ENCODE measurements around the gene PCOLCE2. TPM values are rescaled to one million over a fixed set of nuclear protein-coding genes. Genes with fewer than 3 reads are reported as not detected.

PCOLCE2 gene
- total RNA-seq, 1 experiment from 2014 or later, result 1.5 TPM

GRCh38 chr3:142923694-142924093 is 34.8 kb upstream of the PCOLCE2 start:
- Histone ChIP-seq H3K4me2 (no peak overlapping the region), H3F3A (ENCODE audit: insufficient read depth, low read depth) (no peaks in the 10 kb centered on the region), H2AFZ (no peak overlapping the region), H3K36me3 (ENCODE audit: low read depth) (no peaks in the 10 kb centered on the region), H3K27me3 (ENCODE audit: insufficient read depth, low read depth) (no peaks in the 10 kb centered on the region), H3K79me2 (ENCODE audit: low read depth) (no peaks in the 10 kb centered on the region), H4K20me1 (ENCODE audit: insufficient read depth) (no peaks in the 10 kb centered on the region), H3K27ac (no peak overlapping the region), H3K9me2 (ENCODE audit: insufficient read depth) (no peaks in the 10 kb centered on the region), H3K9me3 (ENCODE audit: insufficient read depth, low read depth) (no peaks in the 10 kb centered on the region; the same call in 1 of the 2 replicates), H3K4me1 (replicated peaks; ENCODE audit: insufficient read depth) (no peaks in the 10 kb centered on the region), H3K4me3 (no peak overlapping the region)
- POLR2A ChIA-PET (ENCODE audit: unreplicated experiment), result no interaction called here
- no TSS peak for BruUV-seq (replicated peaks)
- DNase-seq, result no peak
- intact Hi-C loops (cut with micrococcal nuclease; ENCODE audit: unreplicated experiment), result no loop called here
- CTCF ChIA-PET, result no interaction called here
- TF ChIP-seq EZH2 (IDR thresholded peaks at IDR 0.05; ENCODE audit: low read depth) (no peak), CTCF (conservative IDR thresholded peaks at IDR 0.05) (no peak)

DNA sequence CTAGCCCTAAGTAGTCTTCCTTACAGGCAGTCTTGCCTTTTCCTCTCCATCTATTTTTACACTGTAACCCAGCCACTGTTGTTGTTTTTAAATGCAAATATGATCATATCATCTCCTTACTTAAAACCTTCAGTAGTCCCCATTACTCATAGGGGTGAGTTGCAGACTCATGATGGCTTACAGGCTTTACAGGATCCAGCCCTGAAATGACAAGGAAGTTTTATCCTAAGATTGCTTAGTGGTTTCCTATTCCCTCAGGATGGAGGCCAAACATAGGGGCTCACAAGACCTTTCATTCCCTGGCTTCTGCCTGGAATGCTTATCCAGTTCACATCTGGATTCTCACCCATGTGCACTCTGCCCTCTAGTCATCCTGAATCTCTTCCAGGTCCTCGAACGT is 27.7 kb upstream of the PCOLCE2 start:
- intact Hi-C loops (cut with micrococcal nuclease; ENCODE audit: unreplicated experiment), result no loop called here

GRCh38 chr3:142915636-142916035 is 26.8 kb upstream of the PCOLCE2 start:
- H3K4me3 ChIP-seq, result no peak overlapping the region
- POLR2A ChIA-PET (ENCODE audit: unreplicated experiment), result no interaction called here
- no peaks in the 10 kb centered on the region for H3K79me2 ChIP-seq (ENCODE audit: low read depth)
- TF ChIP-seq CTCF (conservative IDR thresholded peaks at IDR 0.05) (no peak), EZH2 (IDR thresholded peaks at IDR 0.05; ENCODE audit: low read depth) (no peak)
- H2AFZ ChIP-seq, result no peak overlapping the region
- H3K4me2 ChIP-seq, result no peak overlapping the region
- intact Hi-C loops (cut with micrococcal nuclease; ENCODE audit: unreplicated experiment), result no loop called here
- CTCF ChIA-PET, result no interaction called here
- H3K36me3 ChIP-seq (ENCODE audit: low read depth), result no peaks in the 10 kb centered on the region
- no TSS peak for BruUV-seq (replicated peaks)
- no peaks in the 10 kb centered on the region for H4K20me1 ChIP-seq (ENCODE audit: insufficient read depth)
- H3K9me3 ChIP-seq (ENCODE audit: insufficient read depth, low read depth), result no peaks in the 10 kb centered on the region
- no peaks in the 10 kb centered on the region for H3K27me3 ChIP-seq (ENCODE audit: insufficient read depth, low read depth)
- no peaks in the 10 kb centered on the region for H3K9me2 ChIP-seq (ENCODE audit: insufficient read depth)
- no peak overlapping the region for H3K27ac ChIP-seq
- DNase-seq, result peak in 1 of 2 experiments; percentile 15
- no peaks in the 10 kb centered on the region for H3K4me1 ChIP-seq (replicated peaks; ENCODE audit: insufficient read depth)
- no peaks in the 10 kb centered on the region for H3F3A ChIP-seq (ENCODE audit: insufficient read depth, low read depth)

More for the DNA sequence above, 27.7 kb upstream of the PCOLCE2 start:
- Histone ChIP-seq H4K20me1 (ENCODE audit: insufficient read depth) (no peaks in the 10 kb centered on the region), H3K27ac (no peak overlapping the region), H3K4me1 (replicated peaks; ENCODE audit: insufficient read depth) (no peaks in the 10 kb centered on the region), H3F3A (ENCODE audit: insufficient read depth, low read depth) (no peaks in the 10 kb centered on the region), H3K36me3 (ENCODE audit: low read depth) (no peaks in the 10 kb centered on the region), H3K4me2 (no peak overlapping the region), H3K79me2 (ENCODE audit: low read depth) (no peaks in the 10 kb centered on the region), H3K9me2 (ENCODE audit: insufficient read depth) (no peaks in the 10 kb centered on the region), H2AFZ (no peak overlapping the region), H3K4me3 (no peak overlapping the region), H3K27me3 (ENCODE audit: insufficient read depth, low read depth) (no peaks in the 10 kb centered on the region), H3K9me3 (ENCODE audit: insufficient read depth, low read depth) (no peaks in the 10 kb centered on the region)
- peak in 1 of 2 experiments; percentile 10 for DNase-seq
- ChIA-PET POLR2A (ENCODE audit: unreplicated experiment) (no interaction called here), CTCF (no interaction called here)
- no TSS peak for BruUV-seq (replicated peaks)
- TF ChIP-seq EZH2 (IDR thresholded peaks at IDR 0.05; ENCODE audit: low read depth), result no peak
- no peak for TF ChIP-seq CTCF (conservative IDR thresholded peaks at IDR 0.05)

Data from PC-9 (cell line).